VCaP (cell line): Measurements from ENCODE around the gene RPL29.

Experiments used
- H3K27ac ChIP-seq: fragments of 450-650 bp; 2 replicates; pipeline ENCODE4 v1.5.1; 2017
- CTCF ChIP-seq: fragments of 450-650 bp; conservative IDR thresholded peaks from 2 replicates; pipeline ENCODE4 v1.5.1; 2017; ENCODE audit warnings: mild to moderate bottlenecking, moderate library complexity

RPL29 gene

GRCh38 chr3:51984269-51984647, 11.4 kb downstream of the RPL29 start:
- H3K27ac ChIP-seq, result peak overlapping the region; percentile 97
- TF ChIP-seq CTCF, result no peak

- peak overlapping the region; percentile 97 for H3K27ac ChIP-seq
- TF ChIP-seq CTCF, result no peak
Measured at GRCh38 chr3:51983578-51984268, 12.0 kb downstream of the RPL29 start.

- no peak for TF ChIP-seq CTCF
- peak within 1 kb of the TSS; percentile 97 for H3K27ac ChIP-seq
Measured at GRCh38 chr3:51982838-51983577, 12.7 kb downstream of the RPL29 start, which contains the start of gene ACY1. Gene ACY1 (plus strand): TSS chr3:51983535. CDS start chr3:51984065, 530 bp downstream.

GRCh38 chr3:51982352-51982837, 13.3 kb downstream of the RPL29 start:
- peak overlapping the region; percentile 97 for H3K27ac ChIP-seq
- TF ChIP-seq CTCF, result peak; percentile 80

GRCh38 chr3:51980253-51980652, 15.4 kb downstream of the RPL29 start:
- peak overlapping the region; percentile 97 for H3K27ac ChIP-seq
- TF ChIP-seq CTCF, result no peak

GRCh38 chr3:51978143-51978502, 17.6 kb downstream of the RPL29 start:
- TF ChIP-seq CTCF, result no peak
- no peak overlapping the region for H3K27ac ChIP-seq

GRCh38 chr3:51977446-51978142, 18.1 kb downstream of the RPL29 start:
- TF ChIP-seq CTCF, result no peak
- peak overlapping the region; percentile 94 for H3K27ac ChIP-seq
